Thyroid gland (tissue), 4 donors: ENCODE measurements around the gene HAPSTR1.

Experiments used
- CTCF ChIP-seq, 6 experiments: fragments of 200-600 bp in 3 of 6; fragments of 450-650 bp in 3 of 6; sonication (generic) in 3 of 6; IDR thresholded peaks; one replicate each; pipeline ENCODE4 v1.5.1; 2016 to 2019; ENCODE audit warnings: antibody characterized with exemption in 6 of 6, mild to moderate bottlenecking in 2 of 6, inconsistent platforms in 1 of 6, moderate library complexity in 1 of 6
- POLR2A ChIP-seq, 2 donors: fragments of 450-650 bp; IDR thresholded peaks; one replicate each; pipeline ENCODE4 v1.6.1; 2017; ENCODE audit warnings: antibody characterized with exemption in 2 of 2, mild to moderate bottlenecking in 2 of 2, moderate library complexity in 1 of 2

GRCh38 chr16:9058211-9058610 lies 33.2 kb upstream of the HAPSTR1 start:
- TF ChIP-seq CTCF (IDR thresholded peaks at IDR 0.05) (no peak), POLR2A (IDR thresholded peaks at IDR 0.05) (no peak)
